Duodenal mucosa (tissue), 2 donors: ENCODE measurements around the gene PKP4.

Experiments
- H3K27ac ChIP-seq: one replicate; pipeline ENCODE4 v1.7.0; 2013; ENCODE audit warnings: low read depth, low read length
- H3K27me3 ChIP-seq, 2 donors: one replicate each; pipeline ENCODE4 v1.7.0; 2013; ENCODE audit warnings: low read length in 2 of 2, control low read depth in 1 of 2; ENCODE audit not compliant: insufficient read depth in 2 of 2, control insufficient read depth in 1 of 2
- H3K36me3 ChIP-seq, 2 donors: one replicate each; pipeline ENCODE4 v1.7.0; 2013; ENCODE audit warnings: low read length in 2 of 2, control low read depth in 1 of 2; ENCODE audit not compliant: insufficient read depth in 2 of 2, control insufficient read depth in 1 of 2
- H3K4me1 ChIP-seq, 2 donors: one replicate each; pipeline ENCODE4 v1.7.0; 2013; ENCODE audit warnings: low read length in 2 of 2, control low read depth in 1 of 2; ENCODE audit not compliant: insufficient read depth in 2 of 2, control insufficient read depth in 1 of 2
- H3K4me3 ChIP-seq, 2 donors: one replicate each; pipeline ENCODE4 v1.7.0; 2013; ENCODE audit warnings: low read length in 2 of 2, low read depth in 1 of 2
- H3K9ac ChIP-seq, 2 donors: one replicate each; pipeline ENCODE4 v1.7.0; 2013; ENCODE audit warnings: low read length in 2 of 2, low read depth in 1 of 2
- H3K9me3 ChIP-seq, 2 donors: one replicate each; pipeline ENCODE4 v1.7.0; 2013; ENCODE audit warnings: low read length in 2 of 2, control low read depth in 1 of 2; ENCODE audit not compliant: control insufficient read depth in 1 of 2

The PKP4 gene

DNA sequence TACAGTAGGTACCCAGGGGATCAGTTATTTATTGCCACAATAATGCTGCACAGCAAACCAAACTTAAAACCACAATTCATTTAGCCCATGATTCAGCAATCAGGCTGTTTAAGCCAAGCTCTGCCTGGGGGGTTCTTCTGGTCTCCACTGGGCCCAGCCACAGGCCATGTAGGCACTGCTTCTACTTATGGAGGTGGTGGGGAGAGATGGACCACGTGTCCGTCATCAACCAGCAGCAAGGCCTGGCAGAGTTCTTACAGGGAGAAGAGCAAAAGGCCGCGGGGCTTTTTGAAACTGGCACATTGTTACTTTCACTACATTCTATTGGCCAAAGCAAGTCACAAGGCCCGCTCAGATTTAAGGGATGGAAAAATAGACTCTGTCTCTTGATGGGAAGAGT lies 262.1 kb downstream of the PKP4 start:
- Histone ChIP-seq H3K9me3 (no peaks in the 10 kb centered on the region), H3K27me3 (no peaks in the 10 kb centered on the region), H3K4me3 (no peak overlapping the region), H3K36me3 (no peaks in the 10 kb centered on the region), H3K9ac (no peak overlapping the region), H3K27ac (no peak overlapping the region), H3K4me1 (peaks cover 25 to 31% of the 10 kb centered on the region in 2 donors)

DNA sequence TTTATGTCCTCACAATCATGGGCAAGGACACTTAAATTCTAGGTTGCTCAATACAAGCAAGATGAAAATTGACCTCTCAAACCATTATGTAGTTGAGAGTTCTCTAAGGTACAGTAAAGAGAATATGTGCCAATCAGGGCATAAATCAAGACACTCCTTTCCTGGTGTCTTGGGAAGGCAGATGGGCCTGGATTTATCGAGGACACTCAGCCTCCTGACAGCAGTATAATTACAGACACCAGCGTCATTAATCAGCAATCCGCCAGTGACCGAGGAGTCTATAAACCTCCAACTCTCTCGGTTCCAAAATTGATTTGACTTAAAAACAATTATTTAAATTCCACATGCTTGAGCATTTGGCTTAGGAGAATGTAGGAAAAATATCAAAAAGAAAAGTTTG lies 262.7 kb downstream of the PKP4 start:
- H3K9ac ChIP-seq = no peak overlapping the region
- H3K9me3 ChIP-seq = no peaks in the 10 kb centered on the region
- H3K4me3 ChIP-seq = no peak overlapping the region
- H3K36me3 ChIP-seq = no peaks in the 10 kb centered on the region
- no peak overlapping the region for H3K27ac ChIP-seq
- H3K4me1 ChIP-seq = peaks cover 31 to 36% of the 10 kb centered on the region in 2 donors
- no peaks in the 10 kb centered on the region for H3K27me3 ChIP-seq

DNA sequence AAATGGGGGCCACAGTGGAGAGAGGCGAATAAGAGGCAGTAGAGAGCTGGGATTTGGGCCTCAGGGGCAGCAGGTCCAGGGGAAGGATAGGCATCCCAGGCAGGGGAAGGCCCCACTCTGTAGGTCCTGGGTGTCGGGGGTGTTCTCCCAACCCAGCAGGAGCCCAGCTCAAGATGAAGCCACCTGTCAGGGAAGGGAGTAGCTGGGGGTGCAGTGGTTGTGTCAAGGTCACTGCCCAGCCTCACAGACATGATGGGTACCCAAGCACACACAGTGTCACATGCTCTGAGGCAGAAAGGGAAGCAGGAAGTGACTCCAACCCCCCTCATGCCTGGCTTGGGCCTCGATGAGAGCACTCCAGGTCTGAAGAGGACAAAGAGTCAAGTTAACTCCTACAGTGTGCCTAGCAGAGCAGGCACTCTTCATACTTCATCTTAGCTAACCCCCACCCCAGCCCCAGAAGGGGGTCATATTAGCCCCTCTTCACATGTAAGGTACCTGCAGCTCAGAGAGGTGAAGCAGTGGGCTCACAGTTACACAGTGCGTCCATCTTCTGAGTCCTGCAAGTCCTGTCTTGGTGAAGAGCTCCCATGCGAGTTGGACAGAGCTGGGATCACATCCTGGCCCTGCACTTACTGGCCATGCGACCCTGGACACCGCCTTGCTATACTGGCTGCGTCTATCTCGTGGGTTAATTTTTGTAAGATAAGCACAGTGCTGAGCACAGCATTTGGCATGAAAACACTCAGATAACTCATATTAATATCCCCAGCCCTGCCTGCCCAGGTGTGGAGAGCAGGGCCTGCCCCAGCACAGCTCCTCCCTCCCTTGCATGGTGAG lies 265.7 kb downstream of the PKP4 start:
- H3K4me3 ChIP-seq = no peak overlapping the region
- no peaks in the 10 kb centered on the region for H3K9me3 ChIP-seq
- no peak overlapping the region for H3K27ac ChIP-seq
- H3K36me3 ChIP-seq = no peaks in the 10 kb centered on the region
- H3K27me3 ChIP-seq = no peaks in the 10 kb centered on the region
- H3K4me1 ChIP-seq = peaks cover 33 to 41% of the 10 kb centered on the region in 2 donors
- no peak overlapping the region for H3K9ac ChIP-seq

DNA sequence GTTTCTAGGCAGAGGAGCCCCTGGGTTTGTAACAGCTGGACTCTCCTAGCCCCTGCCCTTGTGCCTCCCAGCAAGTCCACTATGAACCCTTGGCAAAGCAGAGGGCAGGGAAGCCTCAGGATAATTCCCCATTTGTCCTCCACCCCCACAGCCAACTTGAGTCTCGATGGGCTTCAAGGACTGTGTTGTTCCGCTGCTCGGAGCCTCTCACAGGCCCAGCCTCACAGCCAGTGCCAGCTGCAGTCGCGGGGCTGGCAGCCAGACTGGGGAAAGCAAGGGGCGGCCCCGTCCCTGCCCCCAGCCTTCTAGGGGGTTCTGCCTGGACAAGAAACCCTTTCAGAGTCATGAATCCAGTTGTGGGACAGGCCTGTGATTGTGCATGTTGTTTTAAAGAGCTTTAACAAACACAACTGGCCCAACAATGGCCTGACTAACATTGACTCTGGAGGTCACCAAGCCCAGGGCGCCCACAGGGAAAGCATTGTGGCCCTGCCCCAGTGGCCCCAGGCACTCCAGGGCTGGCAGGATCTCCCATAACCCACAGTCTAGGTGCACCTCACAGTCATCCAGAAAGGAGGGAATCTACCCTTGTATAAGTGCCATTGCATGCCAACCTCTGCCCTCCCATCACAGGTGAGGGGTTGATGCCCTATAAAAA lies 266.6 kb downstream of the PKP4 start:
- Histone ChIP-seq H3K36me3 (no peaks in the 10 kb centered on the region), H3K4me1 (peaks cover 33 to 41% of the 10 kb centered on the region in 2 donors), H3K4me3 (peak overlapping the region in 1 of 2 donors; percentile 37), H3K9ac (no peak overlapping the region), H3K27me3 (no peaks in the 10 kb centered on the region), H3K27ac (no peak overlapping the region), H3K9me3 (no peaks in the 10 kb centered on the region)

DNA sequence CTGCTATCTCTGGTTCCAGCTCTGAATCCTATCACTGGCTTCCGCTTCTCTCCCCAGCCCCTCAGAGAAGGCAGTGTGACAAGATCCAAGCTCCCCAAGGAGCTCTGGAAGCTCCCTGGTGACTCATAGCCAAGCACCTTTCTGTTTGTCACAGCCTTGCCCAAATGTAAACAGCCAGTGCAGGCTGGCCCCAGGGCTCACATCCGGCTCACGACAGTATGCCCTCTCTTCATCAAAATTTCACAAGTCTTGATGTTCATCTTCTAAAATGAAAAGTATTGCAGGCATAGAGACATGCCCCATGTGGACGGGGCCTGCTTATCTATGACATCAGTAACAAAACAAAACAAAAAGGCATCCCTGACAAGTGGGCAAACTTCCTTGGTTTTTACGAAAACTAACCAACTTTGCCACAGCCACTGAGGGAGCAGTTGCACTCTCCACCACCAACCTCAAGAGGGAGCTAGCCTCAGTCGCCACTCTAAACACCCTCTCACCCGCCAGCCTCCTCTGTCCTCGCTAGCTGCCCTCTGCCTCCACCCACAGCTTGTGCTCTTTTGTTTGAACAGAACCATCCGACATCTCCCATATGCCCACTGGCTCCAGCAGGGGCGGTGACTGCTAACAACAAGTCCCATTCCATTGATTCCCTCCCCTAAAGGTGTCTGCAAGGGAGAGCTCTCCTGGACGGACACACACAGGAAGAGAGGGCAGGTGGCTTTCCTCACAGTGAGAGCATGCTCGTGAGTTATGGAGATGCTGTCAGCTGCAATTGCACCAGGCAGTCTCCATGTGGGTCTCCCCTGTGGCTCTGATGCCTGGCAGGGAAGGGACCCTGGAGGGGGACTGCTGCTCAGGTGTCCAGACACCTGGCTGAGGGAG lies 267.4 kb downstream of the PKP4 start:
- no peaks in the 10 kb centered on the region for H3K27me3 ChIP-seq
- no peaks in the 10 kb centered on the region for H3K36me3 ChIP-seq
- peak overlapping the region; percentile 37 to 53 for H3K4me3 ChIP-seq
- no peaks in the 10 kb centered on the region for H3K9me3 ChIP-seq
- no peak overlapping the region for H3K27ac ChIP-seq
- H3K4me1 ChIP-seq = peaks cover 33 to 41% of the 10 kb centered on the region in 2 donors
- no peak overlapping the region for H3K9ac ChIP-seq

DNA sequence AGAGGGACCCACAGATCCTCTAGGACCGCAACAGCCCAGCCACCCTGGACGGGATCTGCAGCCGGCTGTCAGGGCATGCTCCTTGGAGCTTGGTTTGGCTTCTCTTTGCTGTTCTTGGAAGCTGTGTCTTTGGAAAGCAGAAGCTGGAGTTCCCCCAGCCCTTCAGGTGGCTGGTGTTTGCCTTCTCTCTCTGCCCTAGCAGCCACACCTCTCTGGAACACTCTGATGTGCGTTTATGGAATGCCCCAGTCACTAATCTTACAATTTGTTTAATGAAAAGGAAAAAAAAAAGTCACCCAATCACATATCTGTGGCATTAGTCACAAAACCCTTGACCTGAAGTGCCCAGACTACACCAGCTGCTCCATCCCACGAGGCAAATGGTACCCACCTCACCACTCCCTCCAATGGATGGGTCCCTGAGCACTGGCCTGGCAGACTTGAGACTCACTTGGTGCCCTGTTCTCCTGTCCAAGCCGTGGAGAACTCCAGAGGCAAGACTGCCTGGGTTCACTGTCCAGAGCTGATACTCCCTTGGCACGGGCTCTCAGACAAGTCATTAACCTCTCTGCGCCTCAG lies 268.1 kb downstream of the PKP4 start:
- Histone ChIP-seq H3K36me3 (no peaks in the 10 kb centered on the region), H3K9ac (no peak overlapping the region), H3K27ac (no peak overlapping the region), H3K27me3 (no peaks in the 10 kb centered on the region), H3K4me3 (peak overlapping the region; percentile 37 to 53), H3K9me3 (no peaks in the 10 kb centered on the region), H3K4me1 (peaks cover 33 to 41% of the 10 kb centered on the region in 2 donors)

DNA sequence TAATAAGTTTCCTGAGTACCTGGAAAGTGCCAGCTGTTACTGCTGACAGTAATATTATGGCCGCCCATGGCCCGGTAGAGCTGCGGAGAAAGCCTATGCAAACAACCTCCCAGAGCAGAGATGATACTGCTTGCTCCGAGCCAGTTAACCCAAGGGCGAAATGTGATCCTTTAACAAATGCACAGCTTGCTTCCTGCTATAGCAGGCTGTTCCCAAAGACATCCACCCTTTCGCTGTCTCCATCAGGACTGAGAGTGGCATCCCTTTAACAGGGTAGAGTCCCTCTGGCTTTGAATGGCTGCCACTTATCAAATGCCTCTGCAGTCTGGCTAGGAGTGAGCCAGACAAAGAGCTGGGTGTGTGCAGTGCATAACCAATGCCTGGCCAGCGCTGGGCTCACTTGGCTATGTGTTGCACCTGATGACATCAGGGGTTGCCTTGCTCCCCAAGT lies 268.7 kb downstream of the PKP4 start:
- Histone ChIP-seq H3K27ac (no peak overlapping the region), H3K36me3 (no peaks in the 10 kb centered on the region), H3K9ac (no peak overlapping the region), H3K9me3 (no peaks in the 10 kb centered on the region), H3K4me3 (no peak overlapping the region), H3K4me1 (peaks cover 33 to 41% of the 10 kb centered on the region in 2 donors), H3K27me3 (no peaks in the 10 kb centered on the region)

DNA sequence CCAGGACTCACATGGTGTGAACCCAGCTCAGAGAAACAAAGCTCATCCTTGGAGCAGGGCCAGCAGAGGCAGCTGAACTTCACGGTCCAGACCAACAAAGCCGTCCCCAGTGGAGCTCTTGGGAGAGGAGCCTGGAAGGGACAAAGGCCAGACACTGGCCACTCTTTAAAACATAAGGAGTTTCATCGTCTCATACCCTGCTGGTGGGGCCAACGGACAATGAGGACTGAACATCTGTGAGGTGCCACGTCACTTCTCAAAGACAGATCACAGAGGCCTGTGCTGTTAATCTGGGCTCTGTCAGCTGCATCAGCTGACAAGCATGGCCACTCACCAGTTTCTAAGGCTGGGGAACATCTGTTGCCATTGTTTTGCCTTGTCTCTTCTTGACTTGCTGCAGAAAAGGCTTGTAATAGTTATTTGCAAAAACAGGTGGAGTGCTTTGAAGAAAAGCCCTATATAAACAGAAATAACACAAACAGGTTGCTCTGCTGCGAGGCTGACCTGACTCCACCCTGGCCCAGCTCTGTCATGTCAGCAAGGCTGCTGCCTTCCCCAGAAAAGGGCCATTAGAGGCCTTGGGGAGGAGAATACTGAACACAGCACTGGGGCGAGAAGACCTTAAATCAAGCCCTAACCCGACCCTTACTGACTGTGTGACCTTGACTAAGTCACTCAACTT lies 270.3 kb downstream of the PKP4 start:
- H3K9ac ChIP-seq = no peak overlapping the region
- peaks cover 33 to 41% of the 10 kb centered on the region in 2 donors for H3K4me1 ChIP-seq
- H3K27ac ChIP-seq = no peak overlapping the region
- no peaks in the 10 kb centered on the region for H3K9me3 ChIP-seq
- H3K36me3 ChIP-seq = no peaks in the 10 kb centered on the region
- H3K4me3 ChIP-seq = no peak overlapping the region
- no peaks in the 10 kb centered on the region for H3K27me3 ChIP-seq

DNA sequence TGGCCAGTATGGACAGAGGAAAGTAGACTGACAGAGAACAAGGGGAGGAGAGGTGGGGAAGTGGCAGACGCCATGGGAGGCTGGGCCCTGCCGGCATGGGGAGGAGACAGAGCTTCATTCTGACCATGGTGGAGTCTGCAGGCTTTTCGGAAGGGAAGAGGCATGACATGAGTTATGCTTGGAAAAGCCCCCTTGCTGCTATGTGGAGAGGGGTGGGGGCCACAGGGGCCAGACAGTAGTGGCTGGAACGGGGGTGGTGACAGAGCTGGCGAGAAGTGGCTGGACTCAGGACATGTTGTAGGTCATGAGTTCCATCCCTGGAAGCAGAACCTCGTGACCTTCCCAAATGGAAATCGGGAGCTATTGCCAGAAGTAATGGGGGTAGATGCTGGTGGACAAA lies 271.7 kb downstream of the PKP4 start:
- H3K36me3 ChIP-seq = no peaks in the 10 kb centered on the region
- H3K9ac ChIP-seq = no peak overlapping the region
- no peaks in the 10 kb centered on the region for H3K9me3 ChIP-seq
- H3K4me1 ChIP-seq = peaks cover 21 to 30% of the 10 kb centered on the region in 2 donors
- no peaks in the 10 kb centered on the region for H3K27me3 ChIP-seq
- no peak overlapping the region for H3K27ac ChIP-seq
- H3K4me3 ChIP-seq = no peak overlapping the region
